ENCODE data around the gene SLC14A1. TPM values are rescaled to one million over a fixed set of nuclear protein-coding genes. Genes with fewer than 3 reads are reported as not detected.

SLC14A1 gene
- total RNA-seq, 6 experiments from 2014 or later = 0.24 to 1.3 (median 0.73) TPM

GRCh38 chr18:45764000-45764686 lies 40.2 kb downstream of the SLC14A1 start:
- H3K27ac Mint-ChIP-seq = peak overlapping the region; percentile 88
- no peaks in the 10 kb centered on the region for H3K9me3 Mint-ChIP-seq
- no peak for DNase-seq
- H3K4me1 Mint-ChIP-seq (ENCODE audit: low read depth) = peaks cover 52% of the 10 kb centered on the region
- H3K4me3 Mint-ChIP-seq = no peak overlapping the region
- H3K36me3 Mint-ChIP-seq (ENCODE audit: low read depth) = no peaks in the 10 kb centered on the region
- TF ChIP-seq, protein P1, sequence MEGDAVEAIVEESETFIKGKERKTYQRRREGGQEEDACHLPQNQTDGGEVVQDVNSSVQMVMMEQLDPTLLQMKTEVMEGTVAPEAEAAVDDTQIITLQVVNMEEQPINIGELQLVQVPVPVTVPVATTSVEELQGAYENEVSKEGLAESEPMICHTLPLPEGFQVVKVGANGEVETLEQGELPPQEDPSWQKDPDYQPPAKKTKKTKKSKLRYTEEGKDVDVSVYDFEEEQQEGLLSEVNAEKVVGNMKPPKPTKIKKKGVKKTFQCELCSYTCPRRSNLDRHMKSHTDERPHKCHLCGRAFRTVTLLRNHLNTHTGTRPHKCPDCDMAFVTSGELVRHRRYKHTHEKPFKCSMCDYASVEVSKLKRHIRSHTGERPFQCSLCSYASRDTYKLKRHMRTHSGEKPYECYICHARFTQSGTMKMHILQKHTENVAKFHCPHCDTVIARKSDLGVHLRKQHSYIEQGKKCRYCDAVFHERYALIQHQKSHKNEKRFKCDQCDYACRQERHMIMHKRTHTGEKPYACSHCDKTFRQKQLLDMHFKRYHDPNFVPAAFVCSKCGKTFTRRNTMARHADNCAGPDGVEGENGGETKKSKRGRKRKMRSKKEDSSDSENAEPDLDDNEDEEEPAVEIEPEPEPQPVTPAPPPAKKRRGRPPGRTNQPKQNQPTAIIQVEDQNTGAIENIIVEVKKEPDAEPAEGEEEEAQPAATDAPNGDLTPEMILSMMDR (IDR thresholded peaks at IDR 0.05) = no peak
- no peaks in the 10 kb centered on the region; the same call in 1 of the 2 replicates for H3K27me3 Mint-ChIP-seq (ENCODE audit: insufficient read depth)

DNA sequence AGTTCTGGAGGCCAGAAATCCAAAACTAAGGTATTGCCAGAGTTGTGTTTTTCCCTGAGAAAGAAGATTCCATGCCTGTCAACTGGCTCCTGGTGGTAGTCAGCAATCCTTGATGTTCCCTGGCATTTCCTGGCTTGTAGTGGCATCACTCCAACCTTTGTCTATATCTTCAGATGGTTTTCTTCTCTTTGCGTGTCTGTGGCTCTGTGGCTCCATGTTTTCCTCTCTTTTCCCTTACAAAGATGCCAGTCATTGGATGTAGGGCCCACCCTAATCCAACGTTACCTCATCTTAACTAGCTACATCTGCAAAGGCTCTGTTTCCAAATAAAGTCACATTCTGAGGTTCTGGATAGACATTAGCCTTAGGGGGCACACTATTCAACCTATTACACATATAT lies 41.8 kb downstream of the SLC14A1 start:
- H3K27me3 Mint-ChIP-seq (ENCODE audit: insufficient read depth) = no peaks in the 10 kb centered on the region; the same call in 1 of the 2 replicates
- H3K9me3 Mint-ChIP-seq = no peaks in the 10 kb centered on the region
- H3K4me3 Mint-ChIP-seq = no peak overlapping the region
- peaks cover 6% of the 10 kb centered on the region for H3K36me3 Mint-ChIP-seq (ENCODE audit: low read depth)
- DNase-seq = no peak
- TF ChIP-seq, protein P1 (IDR thresholded peaks at IDR 0.05) = 0 out of 2 replicates have a peak, but pooled peaks have one; percentile 18
- H3K4me1 Mint-ChIP-seq (ENCODE audit: low read depth) = peaks cover 57% of the 10 kb centered on the region
- no peak overlapping the region for H3K27ac Mint-ChIP-seq

GRCh38 chr18:45771587-45772480 lies 47.9 kb downstream of the SLC14A1 start:
- H3K9me3 Mint-ChIP-seq = no peaks in the 10 kb centered on the region
- H3K36me3 Mint-ChIP-seq (ENCODE audit: low read depth) = peaks cover 6% of the 10 kb centered on the region
- no peak for DNase-seq
- TF ChIP-seq, protein P1 (IDR thresholded peaks at IDR 0.05) = no peak
- peaks cover 64% of the 10 kb centered on the region for H3K4me1 Mint-ChIP-seq (ENCODE audit: low read depth)
- H3K4me3 Mint-ChIP-seq = no peak overlapping the region
- H3K27me3 Mint-ChIP-seq (ENCODE audit: insufficient read depth) = no peaks in the 10 kb centered on the region; the same call in 1 of the 2 replicates
- peak overlapping the region; percentile 32; the same call in 1 of the 2 replicates for H3K27ac Mint-ChIP-seq

GRCh38 chr18:45774065-45774521 lies 50.1 kb downstream of the SLC14A1 start:
- Mint-ChIP-seq H3K36me3 (ENCODE audit: low read depth) (peaks cover 10% of the 10 kb centered on the region), H3K27me3 (ENCODE audit: insufficient read depth) (no peaks in the 10 kb centered on the region; the same call in 1 of the 2 replicates), H3K9me3 (no peaks in the 10 kb centered on the region), H3K4me1 (ENCODE audit: low read depth) (peaks cover 83% of the 10 kb centered on the region), H3K27ac (peak overlapping the region; percentile 79), H3K4me3 (peak overlapping the region; percentile 17; the same call in 1 of the 2 replicates)
- TF ChIP-seq, protein P1 (IDR thresholded peaks at IDR 0.05) = no peak
- DNase-seq = no peak

DNA sequence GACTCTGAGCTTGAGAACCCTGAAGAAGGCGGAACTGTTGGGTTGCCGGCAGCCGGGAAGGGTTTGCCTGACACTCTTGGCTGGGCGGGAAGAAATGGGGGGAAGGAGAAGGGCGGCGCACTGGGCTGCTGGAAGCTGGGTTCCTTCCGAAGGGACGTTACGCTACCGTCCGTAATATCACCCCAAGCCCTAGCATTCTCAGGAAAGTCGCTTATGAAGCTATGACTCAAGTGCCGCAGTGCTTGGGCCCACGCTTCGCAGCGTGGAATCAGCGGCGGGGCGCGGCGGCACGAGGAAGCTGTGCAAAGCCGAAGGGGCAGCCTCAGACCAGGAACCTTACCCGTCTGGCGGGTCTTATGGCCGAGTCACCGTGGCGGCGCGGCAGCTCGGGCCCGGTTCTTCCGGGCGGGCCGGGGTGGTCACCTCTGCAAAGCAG lies 51.3 kb downstream of the SLC14A1 start:
- TF ChIP-seq, protein P1 (IDR thresholded peaks at IDR 0.05) = no peak
- H3K9me3 Mint-ChIP-seq = no peaks in the 10 kb centered on the region
- H3K27me3 Mint-ChIP-seq (ENCODE audit: insufficient read depth) = no peaks in the 10 kb centered on the region
- peaks cover 5% of the 10 kb centered on the region for H3K36me3 Mint-ChIP-seq (ENCODE audit: low read depth)
- H3K4me3 Mint-ChIP-seq = peak overlapping the region; percentile 83
- peak overlapping the region; percentile 79 for H3K27ac Mint-ChIP-seq
- peaks cover 83% of the 10 kb centered on the region for H3K4me1 Mint-ChIP-seq (ENCODE audit: low read depth)
- no peak for DNase-seq
